Fibroblast of pulmonary artery (primary cell): ENCODE results near the gene RNU1-1.

Experiments used
- DNase-seq: peaks from one replicate; pipeline ENCODE4 v3.0.0-alpha.2; 2010; ENCODE audit warnings: low read depth
- H3K4me3 ChIP-seq: replicated peaks from 2 replicates; pipeline ENCODE4 v1.5.1; 2011; ENCODE audit warnings: low read depth, mild to moderate bottlenecking, control low read depth, low read length, moderate library complexity
- CTCF ChIP-seq: IDR thresholded peaks from 2 replicates; pipeline ENCODE4 v1.5.1; 2011; ENCODE audit warnings: mild to moderate bottlenecking, control low read depth, low read length, inconsistent platforms; ENCODE audit errors: missing control alignments

RNU1-1 gene

GRCh38 chr1:16468558-16468957 lies 45.5 kb downstream of the RNU1-1 start:
- no peak overlapping the region for H3K4me3 ChIP-seq
- DNase-seq = no peak
- TF ChIP-seq CTCF = no peak

GRCh38 chr1:16464917-16465625 lies 49.0 kb downstream of the RNU1-1 start:
- DNase-seq = no peak
- no peak for TF ChIP-seq CTCF
- no peak overlapping the region for H3K4me3 ChIP-seq
